ENCODE results near the gene SEC63. TPM values are rescaled to one million over a fixed set of nuclear protein-coding genes. Genes with fewer than 3 reads are reported as not detected.

The SEC63 gene
- polyA plus RNA-seq, 1 of the 3 experiments (the other 2 are of a cell fraction), result 13.2 TPM

DNA sequence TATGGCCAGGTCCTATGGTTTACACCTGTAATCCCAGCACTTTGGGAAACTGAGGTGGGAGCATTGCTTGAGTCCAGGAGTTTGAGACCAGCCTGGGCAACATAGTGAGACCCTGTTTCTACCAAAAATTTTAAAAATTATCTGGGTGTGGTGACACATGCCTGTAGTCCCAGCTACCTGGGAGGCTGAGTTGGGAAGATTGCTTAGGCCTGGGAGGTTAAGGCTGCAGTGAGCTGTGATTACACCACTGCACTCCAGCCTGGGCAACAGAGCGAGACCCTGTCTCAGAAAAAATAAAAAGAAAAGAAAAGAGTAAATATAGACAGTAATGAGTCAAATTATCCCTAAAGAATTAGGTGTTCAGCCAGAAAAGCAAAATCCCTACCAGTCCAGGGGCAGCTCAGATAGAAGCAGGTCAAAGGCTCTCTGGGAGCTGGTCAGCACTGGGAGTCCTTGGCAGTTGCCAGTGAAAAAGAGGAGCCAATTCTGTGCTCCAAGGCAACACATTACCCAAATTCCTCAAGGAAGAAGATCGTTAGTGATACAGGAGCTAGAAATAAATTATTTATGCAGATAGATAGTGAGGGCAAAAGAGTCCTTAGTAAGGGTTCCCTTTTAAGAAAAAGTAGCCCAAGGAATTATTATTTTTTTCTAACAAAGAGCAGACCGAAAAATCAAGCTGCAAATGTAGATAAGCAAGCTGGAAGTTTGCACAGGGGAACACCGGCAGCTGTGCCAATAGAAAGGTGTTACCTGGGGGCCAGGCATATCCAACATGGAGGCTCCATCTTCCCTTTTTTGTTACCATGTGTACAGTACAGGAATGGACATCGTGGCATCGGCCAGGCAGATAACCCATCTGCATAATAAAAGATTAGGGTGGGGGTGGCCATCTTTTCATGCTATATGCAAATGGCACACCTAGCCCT lies 31.4 kb upstream of the SEC63 start:
- Histone ChIP-seq H3F3A (replicated peaks; ENCODE audit: insufficient read depth) (no peaks in the 10 kb centered on the region), H3K79me2 (ENCODE audit: insufficient read depth) (no peaks in the 10 kb centered on the region), H3K4me1 (ENCODE audit: control insufficient read depth in 1 of 2, insufficient read depth in 2 of 2, low read depth in 1 of 2, low read length in 1 of 2) (no peaks in the 10 kb centered on the region), H3K27me3 (ENCODE audit: insufficient read depth) (no peaks in the 10 kb centered on the region), H4K20me1 (ENCODE audit: insufficient read depth) (no peaks in the 10 kb centered on the region), H2AFZ (ENCODE audit: low read depth) (no peak overlapping the region), H3K9ac (no peak overlapping the region), H3K36me3 (replicated peaks in 1 of 2; ENCODE audit: control insufficient read depth in 1 of 2, insufficient read depth in 2 of 2, low read length in 1 of 2) (no peaks in the 10 kb centered on the region), H3K27ac (ENCODE audit: low read depth in 2 of 2, low read length in 1 of 2) (no peak overlapping the region), H3K4me3 (ENCODE audit: low read depth in 2 of 2, low read length in 1 of 2) (no peak overlapping the region), H3K9me2 (no peaks in the 10 kb centered on the region), H3K4me2 (no peak overlapping the region), H3K9me3 (no peaks in the 10 kb centered on the region)
- no peak for DNase-seq
- TF ChIP-seq, protein P1, sequence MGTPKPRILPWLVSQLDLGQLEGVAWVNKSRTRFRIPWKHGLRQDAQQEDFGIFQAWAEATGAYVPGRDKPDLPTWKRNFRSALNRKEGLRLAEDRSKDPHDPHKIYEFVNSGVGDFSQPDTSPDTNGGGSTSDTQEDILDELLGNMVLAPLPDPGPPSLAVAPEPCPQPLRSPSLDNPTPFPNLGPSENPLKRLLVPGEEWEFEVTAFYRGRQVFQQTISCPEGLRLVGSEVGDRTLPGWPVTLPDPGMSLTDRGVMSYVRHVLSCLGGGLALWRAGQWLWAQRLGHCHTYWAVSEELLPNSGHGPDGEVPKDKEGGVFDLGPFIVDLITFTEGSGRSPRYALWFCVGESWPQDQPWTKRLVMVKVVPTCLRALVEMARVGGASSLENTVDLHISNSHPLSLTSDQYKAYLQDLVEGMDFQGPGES (IDR thresholded peaks at IDR 0.05; ENCODE audit: low read depth, low read length), result no peak
- TF ChIP-seq PBX3 (IDR thresholded peaks at IDR 0.05) (no peak), RCOR1 (IDR thresholded peaks at IDR 0.05; ENCODE audit: low read length) (no peak), TCF12 (IDR thresholded peaks at IDR 0.05) (no peak), TAF1 (IDR thresholded peaks at IDR 0.05; ENCODE audit: borderline replicate concordance, low read depth, low read length) (no peak), EP300 (IDR thresholded peaks at IDR 0.05; ENCODE audit: borderline replicate concordance in 1 of 2, low read depth in 1 of 2, low read length in 1 of 2) (no peak)
- TF ChIP-seq, protein P2, sequence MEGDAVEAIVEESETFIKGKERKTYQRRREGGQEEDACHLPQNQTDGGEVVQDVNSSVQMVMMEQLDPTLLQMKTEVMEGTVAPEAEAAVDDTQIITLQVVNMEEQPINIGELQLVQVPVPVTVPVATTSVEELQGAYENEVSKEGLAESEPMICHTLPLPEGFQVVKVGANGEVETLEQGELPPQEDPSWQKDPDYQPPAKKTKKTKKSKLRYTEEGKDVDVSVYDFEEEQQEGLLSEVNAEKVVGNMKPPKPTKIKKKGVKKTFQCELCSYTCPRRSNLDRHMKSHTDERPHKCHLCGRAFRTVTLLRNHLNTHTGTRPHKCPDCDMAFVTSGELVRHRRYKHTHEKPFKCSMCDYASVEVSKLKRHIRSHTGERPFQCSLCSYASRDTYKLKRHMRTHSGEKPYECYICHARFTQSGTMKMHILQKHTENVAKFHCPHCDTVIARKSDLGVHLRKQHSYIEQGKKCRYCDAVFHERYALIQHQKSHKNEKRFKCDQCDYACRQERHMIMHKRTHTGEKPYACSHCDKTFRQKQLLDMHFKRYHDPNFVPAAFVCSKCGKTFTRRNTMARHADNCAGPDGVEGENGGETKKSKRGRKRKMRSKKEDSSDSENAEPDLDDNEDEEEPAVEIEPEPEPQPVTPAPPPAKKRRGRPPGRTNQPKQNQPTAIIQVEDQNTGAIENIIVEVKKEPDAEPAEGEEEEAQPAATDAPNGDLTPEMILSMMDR (IDR thresholded peaks at IDR 0.05), result no peak
- CTCF ChIA-PET, result interaction anchor here (0.7 to 2.3 kb wide), 9 partner anchors 9 to 537 kb away, joined by 3 to 5 read pairs (median 3); no protein-coding TSS in a partner anchor
- WGBS (ENCODE audit: low lambda C conversion rate), result 60% methylated on average over 6 of the region's 6 CpGs
- POLR2A ChIA-PET, result no interaction called here

DNA sequence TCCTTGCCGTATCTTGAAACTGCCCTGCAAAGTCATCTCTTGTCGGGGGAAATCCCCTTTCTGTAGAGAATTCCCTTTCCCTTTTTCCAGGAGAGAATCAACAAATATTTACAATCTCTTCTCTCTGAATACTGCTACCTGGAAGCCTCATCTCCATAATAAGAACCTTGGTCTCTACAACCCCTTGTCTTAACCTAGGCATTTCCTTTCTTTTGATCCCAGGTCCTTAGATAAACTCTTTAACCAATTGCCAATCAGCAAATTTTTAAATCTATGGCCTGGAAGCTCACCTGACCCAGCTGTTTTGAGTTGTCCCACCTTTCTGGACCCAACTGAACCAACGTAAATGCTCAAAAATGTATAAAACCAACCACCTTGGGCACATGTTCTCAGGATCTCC lies 30.6 kb upstream of the SEC63 start:
- H3K4me1 ChIP-seq (ENCODE audit: control insufficient read depth in 1 of 2, insufficient read depth in 2 of 2, low read depth in 1 of 2, low read length in 1 of 2), result no peaks in the 10 kb centered on the region
- H3K9me3 ChIP-seq, result no peaks in the 10 kb centered on the region
- ChIA-PET CTCF (interaction anchor here (1.0 to 2.3 kb wide), 3 partner anchors 8 to 538 kb away, joined by 3 to 5 read pairs (median 4); no protein-coding TSS in a partner anchor), POLR2A (no interaction called here)
- H3K9me2 ChIP-seq, result no peaks in the 10 kb centered on the region
- no peaks in the 10 kb centered on the region for H3F3A ChIP-seq (replicated peaks; ENCODE audit: insufficient read depth)
- H3K4me2 ChIP-seq, result no peak overlapping the region
- DNase-seq, result no peak
- no peaks in the 10 kb centered on the region for H4K20me1 ChIP-seq (ENCODE audit: insufficient read depth)
- H3K27me3 ChIP-seq (ENCODE audit: insufficient read depth), result no peaks in the 10 kb centered on the region
- H3K4me3 ChIP-seq (ENCODE audit: low read depth in 2 of 2, low read length in 1 of 2), result no peak overlapping the region
- H3K36me3 ChIP-seq (replicated peaks in 1 of 2; ENCODE audit: control insufficient read depth in 1 of 2, insufficient read depth in 2 of 2, low read length in 1 of 2), result no peaks in the 10 kb centered on the region
- H3K9ac ChIP-seq, result no peak overlapping the region
- WGBS (ENCODE audit: low lambda C conversion rate), result 87% methylated on average over 3 of the region's 3 CpGs
- H3K27ac ChIP-seq (ENCODE audit: low read depth in 2 of 2, low read length in 1 of 2), result no peak overlapping the region
- H3K79me2 ChIP-seq (ENCODE audit: insufficient read depth), result no peaks in the 10 kb centered on the region
- no peak overlapping the region for H2AFZ ChIP-seq (ENCODE audit: low read depth)
- TF ChIP-seq RFX5 (IDR thresholded peaks at IDR 0.05; ENCODE audit: low read length) (no peak), YY1 (IDR thresholded peaks at IDR 0.05; ENCODE audit: low read depth) (no peak), RCOR1 (IDR thresholded peaks at IDR 0.05; ENCODE audit: low read length) (no peak), MEF2A (IDR thresholded peaks at IDR 0.05; ENCODE audit: borderline replicate concordance, low read depth) (no peak), TCF12 (IDR thresholded peaks at IDR 0.05) (no peak), ZBTB33 (IDR thresholded peaks at IDR 0.05; ENCODE audit: borderline replicate concordance, low read depth) (no peak), ELF1 (IDR thresholded peaks at IDR 0.05) (no peak), RAD21 (IDR thresholded peaks at IDR 0.05; ENCODE audit: low read length) (no peak), GATA2 (CRISPR knock-in tag; IDR thresholded peaks at IDR 0.05) (no peak)
- TF ChIP-seq, protein P2 (IDR thresholded peaks at IDR 0.05), result no peak
- TF ChIP-seq, protein P3, sequence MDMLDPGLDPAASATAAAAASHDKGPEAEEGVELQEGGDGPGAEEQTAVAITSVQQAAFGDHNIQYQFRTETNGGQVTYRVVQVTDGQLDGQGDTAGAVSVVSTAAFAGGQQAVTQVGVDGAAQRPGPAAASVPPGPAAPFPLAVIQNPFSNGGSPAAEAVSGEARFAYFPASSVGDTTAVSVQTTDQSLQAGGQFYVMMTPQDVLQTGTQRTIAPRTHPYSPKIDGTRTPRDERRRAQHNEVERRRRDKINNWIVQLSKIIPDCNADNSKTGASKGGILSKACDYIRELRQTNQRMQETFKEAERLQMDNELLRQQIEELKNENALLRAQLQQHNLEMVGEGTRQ (IDR thresholded peaks at IDR 0.05; ENCODE audit: borderline replicate concordance, low read depth, low read length), result no peak

All from SK-N-SH (cell line).